Transverse colon (tissue), 4 donors: ENCODE data around the gene ARRB2.

Experiments used
- CTCF ChIP-seq, 5 experiments: fragments of 200-600 bp in 3 of 5; fragments of 450-650 bp in 2 of 5; sonication (generic) in 3 of 5; IDR thresholded peaks; 1 replicate in 2 of 5; 2 replicates in 3 of 5; pipeline ENCODE4 v1.5.1; 2016 to 2017; ENCODE audit warnings: antibody characterized with exemption in 5 of 5, inconsistent platforms in 3 of 5, mild to moderate bottlenecking in 2 of 5, moderate library complexity in 1 of 5
- POLR2AphosphoS5 ChIP-seq, 3 donors: sonication (generic); formaldehyde crosslinking; IDR thresholded peaks; one replicate each; pipeline ENCODE4 v1.6.1; 2016; ENCODE audit warnings: antibody characterized with exemption in 3 of 3

GRCh38 chr17:4696437-4696805 lies 14.0 kb upstream of the ARRB2 start:
- TF ChIP-seq CTCF (IDR thresholded peaks at IDR 0.05), result no peak
- TF ChIP-seq POLR2AphosphoS5 (IDR thresholded peaks at IDR 0.05), result no peak
